A549 (cell line): ENCODE results near the gene RNF130. TPM values are rescaled to one million over a fixed set of nuclear protein-coding genes. Genes with fewer than 3 reads are reported as not detected.
"Not testable (repeated sequence)": the region's sequence is repeated elsewhere in the genome, so short reads cannot be mapped to it uniquely, and the experiment has no call there.

Experiments
- ATAC-seq, 2 experiments: fragments of 200-7000 bp in 1 of 2; fragments of >200 bp in 1 of 2; cut with Nextera tagmentation in 1 of 2; cut with Tn5 transposase in 1 of 2; 3 replicates each; pipeline versions ENCODE4 v1.8.0 to v1.9.1; 2018 to 2020; ENCODE audit warnings: mild to moderate bottlenecking in 1 of 2, moderate library complexity in 1 of 2
- CTCF ChIA-PET: fragments of 300-600 bp; sonication (Branson Sonifier 250); formaldehyde crosslinking; extraction: SDS; loops from one replicate; lab custom pipeline; 2021; ENCODE audit warnings: antibody characterized with exemption, inconsistent platforms; lab: Yijun Ruan, JAX
- POLR2A ChIA-PET: fragments of 350-600 bp; formaldehyde crosslinking; extraction: SDS; loops from one replicate; lab custom pipeline; 2021; ENCODE audit warnings: antibody characterized with exemption, inconsistent platforms; lab: Yijun Ruan, JAX
- DNase-seq, 2 experiments: peaks; one replicate each; pipeline versions ENCODE4 v3.0.0 to v3.0.0-alpha.2; 2011 to 2016; ENCODE audit warnings: low read depth in 1 of 2, low spot score in 1 of 2
- FAIRE-seq: peaks from 2 replicates; lab custom pipeline; 2011; peaks lifted over from hg19 to GRCh38; lab: Jason Lieb, UNC
- H3K27ac ChIP-seq, 2 experiments: fragments of >200 bp; sonication (Bioruptor Twin); formaldehyde crosslinking; 3 replicates each; pipeline ENCODE4 v1.5.1; 2016 to 2017
- H3K4me1 ChIP-seq: fragments of >200 bp; sonication (Bioruptor Twin); formaldehyde crosslinking; 3 replicates; pipeline ENCODE4 v1.6.1; 2016
- H3K4me2 ChIP-seq: fragments of >200 bp; sonication (Bioruptor Twin); formaldehyde crosslinking; 3 replicates; pipeline ENCODE4 v1.6.1; 2016
- H3K4me3 ChIP-seq: fragments of >200 bp; sonication (Bioruptor Twin); formaldehyde crosslinking; 3 replicates; pipeline ENCODE4 v1.5.1; 2016
- H3K9me3 ChIP-seq: fragments of >200 bp; sonication (Bioruptor Twin); formaldehyde crosslinking; 3 replicates; pipeline ENCODE4 v1.6.1; 2016
- CTCF ChIP-seq: fragments of >200 bp; sonication (Bioruptor Twin); formaldehyde crosslinking; IDR thresholded peaks from 3 replicates; pipeline ENCODE4 v1.5.1; 2016
- HEYL ChIP-seq: fragments of 250-450 bp; sonication (Bioruptor Pico); IDR thresholded peaks from 2 replicates; pipeline ENCODE4 v1.8.0; 2021; ENCODE audit warnings: mild to moderate bottlenecking, moderate library complexity
- KDM1A ChIP-seq: fragments of 200-600 bp; sonication (generic); IDR thresholded peaks from 2 replicates; pipeline ENCODE4 v1.6.1; 2016; ENCODE audit warnings: low read depth, mild to moderate bottlenecking
- MAFK ChIP-seq: fragments of 450-650 bp; IDR thresholded peaks from 2 replicates; pipeline ENCODE4 v1.6.1; 2014; ENCODE audit not compliant: partially characterized antibody
- NFE2L2 ChIP-seq: fragments of 150-350 bp; conservative IDR thresholded peaks from 2 replicates; pipeline ENCODE4 v1.6.1; 2014; ENCODE audit warnings: low read length
- NPAS2 ChIP-seq: fragments of 250-450 bp; sonication (Bioruptor Pico); IDR thresholded peaks from 2 replicates; pipeline ENCODE4 v1.8.0; 2022; ENCODE audit warnings: mild to moderate bottlenecking, moderate library complexity, borderline replicate concordance
- NR3C1 ChIP-seq: fragments of >200 bp; sonication (Bioruptor Twin); formaldehyde crosslinking; IDR thresholded peaks from 3 replicates; pipeline ENCODE4 v1.6.1; 2017
- PBX3 ChIP-seq: IDR thresholded peaks from 2 replicates; pipeline ENCODE4 v1.6.1; 2012
- PHF8 ChIP-seq: fragments of 200-600 bp; sonication (generic); IDR thresholded peaks from 2 replicates; pipeline ENCODE4 v1.6.1; 2016; ENCODE audit warnings: low read depth, mild to moderate bottlenecking, antibody characterized with exemption, moderate library complexity, borderline replicate concordance
- POLR2A ChIP-seq: IDR thresholded peaks from 2 replicates; pipeline ENCODE4 v1.6.1; 2012; ENCODE audit warnings: mild to moderate bottlenecking, low read length
- RARB ChIP-seq: fragments of 250-450 bp; sonication (Bioruptor Pico); IDR thresholded peaks from 2 replicates; pipeline ENCODE4 v1.8.0; 2021; ENCODE audit warnings: mild to moderate bottlenecking, moderate library complexity
- REST ChIP-seq: fragments of 200-600 bp; sonication (generic); IDR thresholded peaks from 2 replicates; pipeline ENCODE4 v1.6.1; 2016; ENCODE audit warnings: antibody characterized with exemption, mild to moderate bottlenecking, moderate library complexity
- SREBF2 ChIP-seq: fragments of 450-650 bp; IDR thresholded peaks from 2 replicates; pipeline ENCODE4 v1.6.1; 2014; ENCODE audit warnings: mild to moderate bottlenecking, moderate library complexity
- TFCP2L1 ChIP-seq: fragments of 250-450 bp; sonication (Bioruptor Pico); IDR thresholded peaks from 2 replicates; pipeline ENCODE4 v1.5.0; 2021; ENCODE audit warnings: mild to moderate bottlenecking
- WGBS: methylation state at CpG from one replicate; pipeline ENCODE4 v1.1.6; 2017; ENCODE audit errors: missing lambda C conversion rate; 5-methylcytosine and 5-hydroxymethylcytosine counted together
- polyA plus RNA-seq, 4 experiments: library from polyadenylated mRNA; depleted of rRNA in 3 of 4; stranded (reverse); fragments of >200 nt; fragmentation: RNase III in 1 of 4; extraction: RNeasy Plus Mini Kit Qiagen cat#74134 plus additional on column Dnase treatment in 1 of 4; gene quantifications; 2 replicates in 3 of 4; 3 replicates in 1 of 4; pipeline ENCODE4 v1.2.3, GENCODE V29; 2011 to 2017
- TF ChIP-seq, protein P1 (sequence below): IDR thresholded peaks from 2 replicates; pipeline ENCODE4 v1.6.1; 2012
- TF ChIP-seq, protein P2 (sequence below): fragments of >200 bp; sonication (Bioruptor Twin); formaldehyde crosslinking; IDR thresholded peaks from 2 replicates; pipeline ENCODE4 v1.6.1; 2016

The RNF130 gene
- polyA plus RNA-seq, 2 of the 4 experiments (the other 2 are of a cell fraction) = 33.3 to 50.1 TPM

DNA sequence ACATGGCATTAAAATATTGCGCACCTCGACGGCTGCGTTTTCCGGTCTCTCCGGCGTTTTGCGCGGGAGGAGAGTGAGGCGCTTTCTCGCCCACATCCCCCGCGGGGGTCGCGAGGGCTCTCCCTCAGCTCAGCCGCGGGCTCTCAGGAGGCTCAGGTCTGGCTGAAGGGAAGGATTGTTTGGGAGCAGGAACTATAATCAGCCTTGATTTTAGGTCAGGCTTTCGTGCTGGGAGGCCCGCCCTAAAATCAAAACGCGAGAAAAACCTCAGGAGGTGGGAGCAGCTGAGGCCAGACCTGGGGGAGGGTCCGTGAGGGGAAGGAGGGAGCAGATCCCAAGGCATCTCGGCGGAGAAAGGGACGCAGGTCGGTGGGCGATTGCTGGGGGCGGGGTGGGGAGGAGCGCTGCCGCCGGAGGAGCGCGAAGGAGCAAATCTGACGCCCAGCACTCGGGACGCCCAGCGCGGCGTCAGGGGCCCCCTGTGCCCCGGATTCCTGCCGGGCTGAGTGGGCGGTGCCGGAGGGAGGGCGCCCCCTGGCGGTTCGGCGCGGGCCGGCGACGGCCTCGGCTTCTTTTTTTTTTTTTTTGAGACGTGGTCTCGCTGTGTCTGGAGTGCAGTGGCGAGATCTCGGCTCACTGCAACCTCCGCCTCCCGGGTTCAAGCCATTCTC, 18.7 kb upstream of the RNF130 start (continued):
- TF ChIP-seq CTCF (peak; percentile 92), REST (peak; percentile 53; the same call in 1 of the 2 replicates), PHF8 (peak; percentile 56; the same call in 1 of the 2 replicates), TFCP2L1 (CRISPR knock-in tag) (no peak)
- TF ChIP-seq, all 56 proteins: peak for 11

DNA sequence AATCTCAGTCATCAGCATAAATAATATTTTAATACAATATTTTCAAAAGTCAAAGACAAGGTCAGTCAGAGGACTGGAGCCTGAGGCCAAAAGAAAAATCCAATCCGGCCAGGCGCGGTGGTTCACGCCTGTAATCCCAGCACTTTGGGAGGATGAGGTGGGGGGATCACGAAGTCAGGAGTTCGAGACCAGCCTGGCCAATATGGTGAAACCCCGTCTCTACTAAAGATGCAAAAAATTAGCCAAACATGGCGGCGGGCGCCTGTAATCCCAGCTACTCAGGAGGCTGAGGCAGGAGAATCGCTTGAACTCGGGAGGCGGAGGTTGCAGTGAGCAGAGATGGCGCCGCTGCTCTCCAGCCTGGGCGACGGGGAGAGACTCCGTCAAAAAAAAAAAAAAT, 18.1 kb upstream of the RNF130 start:
- 88% methylated on average over 18 of the region's 18 CpGs for WGBS
- H3K4me1 ChIP-seq, DNase-seq, FAIRE-seq, H3K9me3 ChIP-seq, ATAC-seq: not testable (repeated sequence)
- peak overlapping the region in 1 of 2 experiments; percentile 87; a peak in 2 of 6 replicates for H3K27ac ChIP-seq
- CTCF ChIA-PET = interaction anchor here (0.7 to 5.1 kb wide), 8 partner anchors 9 to 339 kb away, joined by 3 to 73 read pairs (median 4); no protein-coding TSS in a partner anchor
- POLR2A ChIA-PET = interaction anchor here (0.7 to 1.0 kb wide), 3 partner anchors 11 to 206 kb away, joined by 3 read pairs; no protein-coding TSS in a partner anchor
- H3K4me3 ChIP-seq = peak overlapping the region; percentile 49
- peak overlapping the region; percentile 78 for H3K4me2 ChIP-seq

- ChIA-PET CTCF (interaction anchor here (5.1 kb wide), 1 partner anchor 9 kb away, joined by 73 read pairs; no protein-coding TSS in a partner anchor), POLR2A (no interaction called here)
- TF ChIP-seq PBX3 = no peak
- no peak for TF ChIP-seq POLR2A
- TF ChIP-seq, protein P1, sequence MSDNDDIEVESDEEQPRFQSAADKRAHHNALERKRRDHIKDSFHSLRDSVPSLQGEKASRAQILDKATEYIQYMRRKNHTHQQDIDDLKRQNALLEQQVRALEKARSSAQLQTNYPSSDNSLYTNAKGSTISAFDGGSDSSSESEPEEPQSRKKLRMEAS = no peak
- TF ChIP-seq NR3C1 = no peak
- FAIRE-seq = no peak
- ATAC-seq = no peak
- DNase-seq = no peak
- H3K9me3 ChIP-seq = no peaks in the 10 kb centered on the region
- no peak overlapping the region for H3K4me2 ChIP-seq
- H3K27ac ChIP-seq = no peak overlapping the region
- no peak overlapping the region for H3K4me3 ChIP-seq
- 92% methylated on average over 6 of the region's 8 CpGs for WGBS
- H3K4me1 ChIP-seq = peaks cover 4% of the 10 kb centered on the region; the same call in 2 of the 3 replicates
Observed at GRCh38 chr5:180088561-180088960, 17.0 kb upstream of the RNF130 start.

DNA sequence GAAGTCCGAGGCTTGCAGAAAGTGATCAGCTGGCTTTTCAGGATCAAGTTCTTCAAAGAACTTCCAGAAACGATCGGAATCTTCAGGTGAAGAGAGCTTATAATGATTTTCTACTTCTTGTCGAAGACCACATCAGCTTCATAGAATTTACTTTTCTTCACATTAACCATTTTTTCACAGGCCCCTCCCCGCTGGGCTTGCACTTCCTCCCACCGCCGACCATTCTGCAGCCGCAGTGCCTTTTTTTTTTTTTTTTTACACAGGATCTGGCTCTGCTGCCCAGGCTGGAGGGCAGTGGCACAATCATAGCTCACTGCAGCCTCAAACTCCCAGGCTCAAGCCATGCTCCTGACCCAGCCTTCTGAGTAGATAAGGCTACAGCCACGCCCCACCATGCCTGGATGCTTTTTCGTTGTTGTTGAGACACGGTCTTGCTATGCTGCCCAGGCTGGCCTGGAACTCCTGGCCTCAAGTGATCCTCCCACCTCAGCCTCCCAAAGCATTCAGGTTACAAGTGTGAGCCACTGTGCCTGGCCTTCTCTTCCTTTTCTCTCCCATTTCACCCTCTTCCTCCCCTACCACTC, 15.3 kb upstream of the RNF130 start:
- 70% methylated on average over 11 of the region's 11 CpGs for WGBS
- ChIA-PET CTCF (interaction anchor here (1.2 kb wide), 1 partner anchor 24 kb away, joined by 3 read pairs; no protein-coding TSS in a partner anchor), POLR2A (no interaction called here)
- DNase-seq (no peak), ATAC-seq (no peak), FAIRE-seq (no peak)
- H3K4me2 ChIP-seq = no peak overlapping the region
- no peak overlapping the region for H3K4me3 ChIP-seq
- H3K4me1 ChIP-seq = peaks cover 4% of the 10 kb centered on the region; the same call in 2 of the 3 replicates
- no peaks in the 10 kb centered on the region for H3K9me3 ChIP-seq
- no peak overlapping the region for H3K27ac ChIP-seq
- TF ChIP-seq, protein P2, sequence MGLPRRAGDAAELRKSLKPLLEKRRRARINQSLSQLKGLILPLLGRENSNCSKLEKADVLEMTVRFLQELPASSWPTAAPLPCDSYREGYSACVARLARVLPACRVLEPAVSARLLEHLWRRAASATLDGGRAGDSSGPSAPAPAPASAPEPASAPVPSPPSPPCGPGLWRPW = no peak
- no peak for TF ChIP-seq NPAS2 (CRISPR knock-in tag)
- no peak for TF ChIP-seq MAFK
- no peak for TF ChIP-seq NFE2L2
- no peak for TF ChIP-seq KDM1A
- no peak for TF ChIP-seq HEYL
- TF ChIP-seq REST = no peak
- no peak for TF ChIP-seq RARB (CRISPR knock-in tag)
- no peak for TF ChIP-seq PBX3
- no peak for TF ChIP-seq SREBF2
